GM12878 (cell line): Measurements from ENCODE around the gene ZACN. TPM values are rescaled to one million over a fixed set of nuclear protein-coding genes. Genes with fewer than 3 reads are reported as not detected.

Experiments used
- ATAC-seq: fragments of 200-7000 bp; cut with Tn5 transposase; 3 replicates; pipeline ENCODE4 v1.9.1; 2020; ENCODE audit warnings: mild to moderate bottlenecking, moderate library complexity
- BruUV-seq: library from RNA; stranded (reverse); fragments of 400-500 nt; replicated peaks from 2 replicates; lab custom pipeline; 2021; lab: Mats Ljungman, UMichigan
- CTCF ChIA-PET: fragments of 300-600 bp; sonication (Branson Sonifier 250); formaldehyde crosslinking; extraction: SDS; loops from one replicate; lab custom pipeline; 2021; ENCODE audit warnings: inconsistent platforms; lab: Yijun Ruan, JAX
- POLR2A ChIA-PET: fragments of 350-600 bp; formaldehyde crosslinking; extraction: SDS; loops from one replicate; lab custom pipeline; 2021; ENCODE audit warnings: inconsistent platforms; lab: Charles Lee
- RAD21 ChIA-PET: fragments of 300-600 bp; sonication (Branson Sonifier 250); formaldehyde crosslinking; loops from one replicate; lab custom pipeline; 2023; ENCODE audit warnings: antibody characterized with exemption; ENCODE audit not compliant: unreplicated experiment; lab: Charles Lee
- SMC1A ChIA-PET: fragments of 300-600 bp; sonication (Branson Sonifier 250); formaldehyde crosslinking; loops from one replicate; lab custom pipeline; 2023; ENCODE audit not compliant: unreplicated experiment, uncharacterized antibody; lab: Charles Lee
- DNase-seq: peaks from one replicate; pipeline ENCODE4 v3.0.0-alpha.2; 2011; ENCODE audit warnings: low read depth, low spot score
- FAIRE-seq: peaks from 3 replicates; lab custom pipeline; 2011; peaks lifted over from hg19 to GRCh38; lab: Jason Lieb, UNC
- H2AFZ ChIP-seq: 2 replicates; pipeline ENCODE4 v1.6.0; 2011; ENCODE audit warnings: low read depth, low read length, control low read depth; ENCODE audit not compliant: control insufficient read depth
- H3K27ac ChIP-seq: 2 replicates; pipeline ENCODE4 v1.5.1; 2011; ENCODE audit warnings: control low read depth; ENCODE audit not compliant: control insufficient read depth, insufficient read depth
- H3K27me3 ChIP-seq, 2 experiments: replicated peaks in 1 of 2; 2 replicates each; pipeline versions ENCODE4 v1.6.0 to v1.6.1; 2011; ENCODE audit warnings: low read length in 1 of 2; ENCODE audit not compliant: control insufficient read depth in 2 of 2, insufficient read depth in 2 of 2
- H3K36me3 ChIP-seq, 2 experiments: 2 replicates each; pipeline ENCODE4 v1.5.1; 2011; ENCODE audit warnings: low read length in 1 of 2; ENCODE audit not compliant: control insufficient read depth in 2 of 2, insufficient read depth in 2 of 2
- H3K4me1 ChIP-seq: 2 replicates; pipeline ENCODE4 v1.6.1; 2011; ENCODE audit warnings: mild to moderate bottlenecking, low read length, moderate library complexity, mixed read lengths; ENCODE audit not compliant: control insufficient read depth, insufficient read depth
- H3K4me2 ChIP-seq: 2 replicates; pipeline ENCODE4 v1.6.0; 2011; ENCODE audit warnings: control low read depth; ENCODE audit not compliant: control insufficient read depth, insufficient read depth
- H3K4me3 ChIP-seq: fragments of 200-600 bp; sonication (generic); 2 replicates; pipeline ENCODE4 v1.5.1; 2016
- H3K79me2 ChIP-seq: 2 replicates; pipeline ENCODE4 v1.6.0; 2011; ENCODE audit warnings: low read length; ENCODE audit not compliant: control insufficient read depth, insufficient read depth
- H3K9ac ChIP-seq: 2 replicates; pipeline ENCODE4 v1.8.0; 2011; ENCODE audit warnings: low read length, control low read depth, mixed read lengths; ENCODE audit not compliant: control insufficient read depth, insufficient read depth
- H3K9me3 ChIP-seq: replicated peaks from 3 replicates; pipeline ENCODE4 v1.5.1; 2011; ENCODE audit warnings: mild to moderate bottlenecking, low read length; ENCODE audit not compliant: control insufficient read depth, insufficient read depth
- H4K20me1 ChIP-seq: 2 replicates; pipeline ENCODE4 v1.6.0; 2011; ENCODE audit not compliant: control insufficient read depth, insufficient read depth
- CTCF ChIP-seq, 3 experiments: IDR thresholded peaks in 2 of 3; conservative IDR thresholded peaks in 1 of 3; 2 replicates each; pipeline ENCODE4 v1.5.1; 2011; ENCODE audit warnings: low read depth in 3 of 3, low read length in 3 of 3, mild to moderate bottlenecking in 3 of 3, control low read depth in 2 of 3, moderate library complexity in 2 of 3, inconsistent platforms in 1 of 3, mixed read lengths in 1 of 3; ENCODE audit not compliant: control insufficient read depth in 2 of 3, insufficient read depth in 1 of 3; ENCODE audit errors: extremely low read depth in 1 of 3
- NR2F1 ChIP-seq: fragments of 450-650 bp; conservative IDR thresholded peaks from 2 replicates; pipeline ENCODE4 v1.6.1; 2017; ENCODE audit warnings: mild to moderate bottlenecking
- SREBF2 ChIP-seq: IDR thresholded peaks from 2 replicates; pipeline ENCODE4 v1.6.1; 2012; ENCODE audit warnings: mild to moderate bottlenecking, low read length
- STAT1 ChIP-seq: fragments of 450-650 bp; conservative IDR thresholded peaks from 2 replicates; pipeline ENCODE4 v1.6.1; 2014; ENCODE audit warnings: antibody characterized with exemption, mild to moderate bottlenecking
- WRNIP1 ChIP-seq: IDR thresholded peaks from 2 replicates; pipeline ENCODE4 v1.6.1; 2011; ENCODE audit warnings: low read depth, low read length, improper control_type of control experiment, borderline replicate concordance
- WGBS: methylation state at CpG from one replicate; pipeline ENCODE4 v1.1.6; 2016; ENCODE audit warnings: low lambda C conversion rate; ENCODE audit not compliant: insufficient replicate concordance, insufficient coverage; ENCODE audit errors: missing lambda C conversion rate; 5-methylcytosine and 5-hydroxymethylcytosine counted together
- in situ Hi-C: fragments of 300-500 bp; cut with MboI; formaldehyde crosslinking; loops from 9 replicates; pipeline ENCODE4 v1.14.3; 2018; ENCODE audit warnings: mixed read lengths
- intact Hi-C: fragments of 100-400 bp; cut with micrococcal nuclease; formaldehyde crosslinking; loops from one replicate; pipeline ENCODE4 v1.14.2; 2022; ENCODE audit not compliant: unreplicated experiment
- polyA plus RNA-seq, 11 experiments: library from polyadenylated mRNA; depleted of rRNA in 4 of 11; unstranded in 6 of 11; stranded (reverse) in 5 of 11; fragments of >200 nt; fragmentation: Nextera tagmentation in 4 of 11; fragmentation: Illumina TruSeq in 1 of 11; extraction: Ambion mirVana in 4 of 11; extraction: Trizol in 1 of 11; gene quantifications; 1 replicate in 1 of 11; 2 replicates in 10 of 11; pipeline versions ENCODE4 v1.2.1 to v1.2.3, GENCODE V29; 2011 to 2016; ENCODE audit warnings: inconsistent platforms in 2 of 11, missing spikeins in 2 of 11, low read depth in 1 of 11
- total RNA-seq, 4 experiments: library from RNA; depleted of rRNA in 3 of 4; stranded (reverse); fragments of >200 nt in 3 of 4; fragmentation: Illumina TruSeq in 1 of 4; extraction: Trizol in 1 of 4; gene quantifications; 2 replicates each; pipeline versions ENCODE4 v1.2.1 to v1.2.3, GENCODE V29; 2013 to 2021
- TF ChIP-seq, protein P1 (sequence below): fragments of 450-650 bp; IDR thresholded peaks from 2 replicates; pipeline ENCODE4 v1.6.1; 2016; ENCODE audit warnings: mild to moderate bottlenecking, moderate library complexity, borderline replicate concordance
- TF ChIP-seq, protein P2 (sequence below): fragments of 450-650 bp; IDR thresholded peaks from 2 replicates; pipeline ENCODE4 v1.6.1; 2014; ENCODE audit warnings: mild to moderate bottlenecking

Gene ZACN
- total and polyA plus RNA-seq, 10 of the 15 experiments (the other 5 are each of a cell fraction or from before 2014, with no cell fraction given): 0.06 to 11.3 (median 0.47) TPM; not detected in 2

GRCh38 chr17:76039121-76039520 lies 39.9 kb upstream of the ZACN start (continued):
- TF ChIP-seq, protein P1, sequence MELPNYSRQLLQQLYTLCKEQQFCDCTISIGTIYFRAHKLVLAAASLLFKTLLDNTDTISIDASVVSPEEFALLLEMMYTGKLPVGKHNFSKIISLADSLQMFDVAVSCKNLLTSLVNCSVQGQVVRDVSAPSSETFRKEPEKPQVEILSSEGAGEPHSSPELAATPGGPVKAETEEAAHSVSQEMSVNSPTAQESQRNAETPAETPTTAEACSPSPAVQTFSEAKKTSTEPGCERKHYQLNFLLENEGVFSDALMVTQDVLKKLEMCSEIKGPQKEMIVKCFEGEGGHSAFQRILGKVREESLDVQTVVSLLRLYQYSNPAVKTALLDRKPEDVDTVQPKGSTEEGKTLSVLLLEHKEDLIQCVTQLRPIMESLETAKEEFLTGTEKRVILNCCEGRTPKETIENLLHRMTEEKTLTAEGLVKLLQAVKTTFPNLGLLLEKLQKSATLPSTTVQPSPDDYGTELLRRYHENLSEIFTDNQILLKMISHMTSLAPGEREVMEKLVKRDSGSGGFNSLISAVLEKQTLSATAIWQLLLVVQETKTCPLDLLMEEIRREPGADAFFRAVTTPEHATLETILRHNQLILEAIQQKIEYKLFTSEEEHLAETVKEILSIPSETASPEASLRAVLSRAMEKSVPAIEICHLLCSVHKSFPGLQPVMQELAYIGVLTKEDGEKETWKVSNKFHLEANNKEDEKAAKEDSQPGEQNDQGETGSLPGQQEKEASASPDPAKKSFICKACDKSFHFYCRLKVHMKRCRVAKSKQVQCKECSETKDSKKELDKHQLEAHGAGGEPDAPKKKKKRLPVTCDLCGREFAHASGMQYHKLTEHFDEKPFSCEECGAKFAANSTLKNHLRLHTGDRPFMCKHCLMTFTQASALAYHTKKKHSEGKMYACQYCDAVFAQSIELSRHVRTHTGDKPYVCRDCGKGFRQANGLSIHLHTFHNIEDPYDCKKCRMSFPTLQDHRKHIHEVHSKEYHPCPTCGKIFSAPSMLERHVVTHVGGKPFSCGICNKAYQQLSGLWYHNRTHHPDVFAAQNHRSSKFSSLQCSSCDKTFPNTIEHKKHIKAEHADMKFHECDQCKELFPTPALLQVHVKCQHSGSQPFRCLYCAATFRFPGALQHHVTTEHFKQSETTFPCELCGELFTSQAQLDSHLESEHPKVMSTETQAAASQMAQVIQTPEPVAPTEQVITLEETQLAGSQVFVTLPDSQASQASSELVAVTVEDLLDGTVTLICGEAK: no peak
- no peak for TF ChIP-seq SREBF2

DNA sequence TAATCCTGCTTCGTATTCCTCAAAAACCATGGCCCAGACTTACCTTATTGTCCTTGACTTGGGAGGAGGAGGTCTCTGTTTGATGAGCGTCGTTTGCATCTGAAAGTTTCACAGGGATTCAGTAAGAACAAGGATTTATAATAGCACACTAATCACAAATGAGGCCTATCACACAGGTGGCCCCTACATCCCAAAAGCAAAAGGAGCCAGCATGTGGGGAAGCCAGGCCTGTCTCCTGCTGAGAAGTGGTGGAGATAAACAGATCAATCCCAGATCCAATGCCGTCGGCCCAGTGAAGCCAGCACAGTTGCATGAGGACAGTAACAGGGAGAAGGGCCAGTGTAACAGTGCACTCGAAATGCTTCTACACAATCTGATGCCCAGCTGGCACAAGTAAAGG lies 38.6 kb upstream of the ZACN start:
- no peak for FAIRE-seq

More for the DNA sequence above, 38.6 kb upstream of the ZACN start:
- Histone ChIP-seq H3K36me3 (peaks cover 29 to 46% of the 10 kb centered on the region in 2 experiments), H3K4me1 (no peaks in the 10 kb centered on the region), H3K9me3 (no peaks in the 10 kb centered on the region), H3K27me3 (no peaks in the 10 kb centered on the region), H3K27ac (no peak overlapping the region), H3K4me2 (no peak overlapping the region), H4K20me1 (no peaks in the 10 kb centered on the region), H3K79me2 (no peaks in the 10 kb centered on the region), H3K9ac (no peak overlapping the region), H3K4me3 (no peak overlapping the region), H2AFZ (no peak overlapping the region)
- WGBS: 91% methylated on average over 6 of the region's 6 CpGs
- ATAC-seq (no peak), DNase-seq (no peak)
- ChIA-PET CTCF (interaction anchor here (1.2 to 1.6 kb wide), 2 partner anchors 9 to 35 kb away, joined by 3 to 4 read pairs; no protein-coding TSS in a partner anchor), SMC1A (no interaction called here), RAD21 (no interaction called here), POLR2A (no interaction called here)
- in situ Hi-C loops (no loop called here), intact Hi-C loops (no loop called here)
- no TSS peak for BruUV-seq
- TF ChIP-seq WRNIP1 (no peak), NR2F1 (no peak), CTCF (IDR thresholded peaks at IDR 0.05 in 2 of 3, conservative IDR thresholded peaks at IDR 0.05 in 1 of 3; ENCODE audit: control insufficient read depth in 2 of 3, extremely low read depth in 1 of 3, insufficient read depth in 1 of 3, low read depth in 3 of 3, low read length in 3 of 3) (no peak), STAT1 (no peak)
- TF ChIP-seq, protein P2, sequence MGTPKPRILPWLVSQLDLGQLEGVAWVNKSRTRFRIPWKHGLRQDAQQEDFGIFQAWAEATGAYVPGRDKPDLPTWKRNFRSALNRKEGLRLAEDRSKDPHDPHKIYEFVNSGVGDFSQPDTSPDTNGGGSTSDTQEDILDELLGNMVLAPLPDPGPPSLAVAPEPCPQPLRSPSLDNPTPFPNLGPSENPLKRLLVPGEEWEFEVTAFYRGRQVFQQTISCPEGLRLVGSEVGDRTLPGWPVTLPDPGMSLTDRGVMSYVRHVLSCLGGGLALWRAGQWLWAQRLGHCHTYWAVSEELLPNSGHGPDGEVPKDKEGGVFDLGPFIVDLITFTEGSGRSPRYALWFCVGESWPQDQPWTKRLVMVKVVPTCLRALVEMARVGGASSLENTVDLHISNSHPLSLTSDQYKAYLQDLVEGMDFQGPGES: no peak
